ENCODE results near the gene JAM3.

DNA sequence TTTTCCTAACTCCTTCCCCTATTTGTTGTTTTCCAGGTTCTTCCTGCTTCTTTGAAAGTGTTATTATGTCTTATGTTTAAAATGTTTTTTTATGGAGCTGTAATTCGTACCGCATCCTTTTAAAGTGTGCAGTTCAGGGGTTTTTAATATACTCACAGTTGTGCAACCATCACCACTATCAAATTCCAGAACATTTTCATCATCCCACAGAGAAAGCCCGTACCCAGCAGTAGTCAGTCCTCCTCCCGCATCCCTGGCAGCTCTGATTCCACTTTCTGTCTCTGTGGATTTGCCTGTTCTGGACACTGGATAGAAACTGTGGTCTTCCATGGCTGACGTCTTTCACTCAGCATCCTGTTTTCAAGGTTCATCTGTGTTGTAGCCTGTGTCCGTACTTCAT lies 73.7 kb downstream of the JAM3 start:
- TF ChIP-seq POLR2A (IDR thresholded peaks at IDR 0.05; ENCODE audit: low read depth, low read length) (no peak), POLR2AphosphoS5 (IDR thresholded peaks at IDR 0.05; ENCODE audit: low read depth, low read length) (no peak)
